Mesenteric fat pad (tissue), 1 donor: ENCODE data around the gene ST3GAL4. TPM values are rescaled to one million over a fixed set of nuclear protein-coding genes. Genes with fewer than 3 reads are reported as not detected.

Source experiments
- DNase-seq: peaks from one replicate; pipeline ENCODE4 v3.0.0-alpha.2; 2020; ENCODE audit warnings: low spot score
- total RNA-seq: library from RNA; stranded (reverse); fragmentation: NEBNext Ultra II Directional; extraction: Animal tissue kit (Norgen Biotek cat#: 25700); gene quantifications from one replicate; pipeline ENCODE4 v1.2.1, GENCODE V29; 2021
- donor health status: DM: yes; HTN: yes; CAD: no.

The ST3GAL4 gene
- total RNA-seq, 1 donor from 2014 or later = 65.2 TPM

- DNase-seq = no peak
These were observed 26.4 kb upstream of the ST3GAL4 start for GRCh38 chr11:126328938-126329643.

DNA sequence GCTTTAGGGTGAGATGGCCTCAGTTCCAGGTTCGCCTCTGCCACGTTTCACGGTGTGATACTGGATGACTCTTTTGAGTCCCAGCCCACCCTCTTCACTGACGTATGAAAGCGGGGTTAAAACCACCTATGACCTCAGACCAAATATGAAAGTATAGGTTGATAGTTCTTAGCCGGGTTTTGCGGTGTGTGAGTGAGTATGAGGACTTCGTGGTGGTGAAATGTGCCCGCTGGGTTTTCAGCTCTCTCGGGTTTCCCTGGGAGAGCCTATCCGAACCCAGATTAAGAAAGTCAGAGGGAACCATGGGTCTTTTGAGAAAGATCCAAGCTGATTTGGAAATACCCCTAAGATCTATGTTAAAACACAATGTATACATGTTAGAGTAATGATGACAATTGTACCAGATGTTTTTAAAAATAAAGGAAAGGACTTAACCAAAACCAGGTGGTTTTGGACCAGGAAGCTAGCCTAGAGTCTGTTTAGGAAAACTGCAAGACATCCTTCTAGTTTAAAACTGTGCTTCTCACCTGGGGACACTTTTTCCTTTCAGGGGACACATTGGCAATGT is 25.8 kb upstream of the ST3GAL4 start:
- no peak for DNase-seq

- no peak for DNase-seq
These were observed 24.2 kb upstream of the ST3GAL4 start for GRCh38 chr11:126331286-126331685.

DNA sequence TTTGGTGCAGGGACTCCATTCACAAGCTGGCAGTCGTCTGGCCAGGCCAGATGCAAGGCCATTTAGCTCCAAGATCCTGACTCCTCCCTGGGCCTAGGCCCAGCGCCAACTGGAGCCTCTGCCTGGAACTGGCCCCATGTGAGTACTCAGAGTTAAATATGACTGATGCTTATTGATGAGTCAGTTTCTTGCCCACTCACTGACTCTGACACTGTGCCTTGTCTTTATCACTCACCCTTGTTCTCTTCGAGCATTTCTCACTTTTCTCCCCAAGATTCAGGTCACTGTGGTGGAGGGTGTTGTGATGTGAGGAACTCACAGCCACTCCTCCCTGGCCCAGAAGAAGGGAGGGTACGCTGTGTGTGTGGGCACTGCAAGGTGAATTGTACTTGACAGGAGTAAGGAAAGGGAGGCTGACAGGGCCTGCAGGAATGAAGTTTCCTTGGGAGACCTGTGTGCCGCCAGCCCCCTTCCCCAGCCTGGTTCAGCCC is 23.2 kb upstream of the ST3GAL4 start:
- DNase-seq = no peak

DNA sequence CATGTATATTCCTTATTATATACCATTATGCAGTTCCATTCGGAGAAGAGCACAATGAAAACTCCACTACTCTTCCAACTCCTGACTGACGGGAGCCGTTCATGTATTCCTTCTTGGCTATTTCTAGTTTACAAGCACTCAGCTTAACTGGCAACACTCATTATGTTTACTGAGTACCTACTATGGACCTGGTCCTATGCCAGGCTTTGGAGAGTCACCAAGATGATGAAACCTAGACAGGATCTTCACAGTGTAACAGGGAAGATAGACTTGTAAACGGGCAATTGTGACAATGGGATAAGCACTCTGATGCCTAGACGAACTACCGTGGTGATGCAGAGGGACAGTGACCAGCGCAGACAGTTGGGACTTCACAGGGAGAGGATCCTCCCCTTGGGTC is 22.3 kb upstream of the ST3GAL4 start:
- no peak for DNase-seq

DNA sequence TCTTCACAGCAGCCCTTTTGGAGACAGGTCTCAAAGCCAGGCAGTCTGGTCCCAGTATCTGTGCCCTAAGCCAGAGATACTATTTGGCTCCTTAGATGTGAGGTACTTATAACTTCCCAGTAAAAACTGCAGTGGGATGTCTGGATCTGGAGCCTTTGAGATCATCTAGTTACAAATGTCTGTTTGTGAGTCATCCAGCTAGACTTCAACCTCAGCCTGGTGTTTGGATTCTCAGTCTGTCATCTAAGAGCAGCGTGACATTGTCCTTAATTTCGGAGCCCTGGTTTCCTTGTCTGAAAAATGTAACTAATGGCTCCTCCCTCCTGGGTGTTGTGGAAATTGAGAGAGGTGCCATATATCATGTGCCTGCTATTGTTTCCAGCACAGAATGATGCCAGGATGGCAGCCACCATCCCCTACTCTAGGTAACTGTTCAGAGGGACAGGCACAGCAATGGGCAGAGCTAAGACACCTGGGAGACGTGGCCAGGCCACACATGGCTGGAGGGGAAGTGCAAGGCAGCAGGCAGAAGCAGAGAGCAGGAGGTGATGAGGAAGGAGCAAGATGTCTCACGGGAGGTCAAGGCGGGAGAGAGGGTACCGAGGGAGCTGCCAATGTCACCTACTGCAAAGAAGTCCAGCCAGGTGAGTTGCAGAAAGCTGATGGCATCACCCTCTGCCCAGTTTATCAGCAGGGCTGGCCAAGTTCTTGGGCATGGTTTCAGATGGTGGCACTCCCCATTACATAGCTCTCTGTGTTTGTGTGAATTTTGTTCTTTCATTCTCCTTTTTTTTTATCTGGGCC is 20.6 kb upstream of the ST3GAL4 start:
- no peak for DNase-seq

DNA sequence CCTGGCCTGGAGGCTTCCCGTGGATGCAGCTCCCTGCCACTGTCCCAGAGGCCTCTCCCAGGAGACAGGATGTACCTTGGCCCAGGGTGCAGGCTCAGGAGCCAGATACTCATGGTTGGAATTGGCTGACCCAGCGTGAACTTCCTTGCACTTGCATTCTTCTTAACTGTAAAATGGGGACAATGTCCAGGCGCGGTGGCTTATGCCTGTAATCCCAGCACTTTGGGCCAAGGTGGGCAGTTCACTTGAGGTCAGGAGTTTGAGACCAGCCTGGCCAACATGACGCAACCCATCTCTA is 20.1 kb upstream of the ST3GAL4 start:
- no peak for DNase-seq

GRCh38 chr11:126336138-126336541 is 19.3 kb upstream of the ST3GAL4 start:
- DNase-seq = no peak

DNA sequence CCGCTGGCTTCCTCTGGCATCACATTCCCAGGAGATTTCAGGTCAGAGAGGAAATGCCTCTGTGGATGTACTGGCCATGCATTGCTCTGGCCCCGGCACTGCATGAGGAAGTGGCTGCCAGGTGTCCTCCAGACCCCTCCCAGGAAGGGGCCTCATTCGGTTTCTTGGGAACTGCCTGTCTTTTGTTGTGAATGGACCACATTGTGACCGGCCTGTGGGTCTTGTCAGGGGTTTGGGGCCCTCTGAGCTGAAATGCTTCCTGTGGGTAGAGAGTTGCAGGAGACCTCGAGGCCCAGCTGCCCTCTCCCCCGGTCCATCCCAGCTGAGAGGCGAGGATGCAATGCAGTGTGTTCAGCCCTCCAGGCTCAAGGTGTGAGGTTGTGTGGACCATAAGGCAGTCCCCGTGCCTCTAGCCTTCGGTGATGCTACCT is 18.8 kb upstream of the ST3GAL4 start:
- DNase-seq = no peak

DNA sequence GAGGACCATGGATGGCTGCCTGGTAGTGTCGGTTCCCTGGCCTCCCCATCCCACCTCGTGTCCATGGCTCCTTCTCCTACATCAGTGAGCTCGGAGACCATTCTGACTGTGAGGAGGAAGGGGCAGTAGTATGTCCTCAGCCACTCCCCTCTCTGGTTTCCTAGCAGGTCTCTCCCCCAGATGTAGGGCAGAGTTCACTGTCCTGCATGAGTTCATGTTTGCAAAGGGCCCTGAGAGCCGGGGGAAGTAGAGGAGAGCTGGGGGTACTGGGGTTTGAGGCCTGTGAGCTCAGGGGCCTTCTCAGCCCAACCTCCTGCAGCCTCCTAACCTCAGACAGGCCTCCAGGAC is 18.4 kb upstream of the ST3GAL4 start:
- DNase-seq = no peak

- no peak for DNase-seq
These were observed 17.8 kb upstream of the ST3GAL4 start for GRCh38 chr11:126337474-126338241.

DNA sequence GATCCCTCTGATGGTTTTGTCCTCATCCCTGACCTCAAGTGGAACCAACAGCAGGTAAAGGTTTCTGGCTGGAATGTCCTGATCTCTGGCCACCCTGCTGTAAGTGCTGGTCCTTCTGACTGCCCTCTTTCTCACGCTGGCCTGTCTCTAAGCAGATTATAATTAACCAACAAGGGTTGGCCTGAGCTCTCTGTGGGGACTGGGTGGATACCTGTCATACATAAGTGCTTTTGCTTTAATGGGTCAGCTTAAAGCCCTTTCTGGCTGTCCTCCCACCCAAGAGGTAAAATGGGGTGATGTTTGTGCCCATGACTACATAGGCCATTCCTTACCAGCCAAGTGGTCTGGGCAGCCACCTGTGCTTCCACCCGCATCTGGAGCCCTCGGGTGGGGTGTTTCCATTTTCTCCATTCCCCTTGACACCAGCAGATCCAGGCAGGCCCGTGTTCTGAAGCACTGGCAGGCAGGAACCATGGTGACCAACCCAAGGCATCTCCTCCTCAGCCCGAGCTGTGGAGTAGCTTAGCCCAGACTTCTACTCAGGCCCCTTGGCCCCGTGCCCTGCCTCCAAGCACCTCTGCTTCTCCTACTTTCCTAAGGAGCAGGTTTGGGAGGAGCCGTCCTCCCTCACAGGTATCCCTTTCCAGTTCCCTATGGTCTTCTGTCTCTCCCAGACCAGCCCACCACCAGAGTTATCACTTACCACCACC is 17.0 kb upstream of the ST3GAL4 start:
- DNase-seq = no peak

DNA sequence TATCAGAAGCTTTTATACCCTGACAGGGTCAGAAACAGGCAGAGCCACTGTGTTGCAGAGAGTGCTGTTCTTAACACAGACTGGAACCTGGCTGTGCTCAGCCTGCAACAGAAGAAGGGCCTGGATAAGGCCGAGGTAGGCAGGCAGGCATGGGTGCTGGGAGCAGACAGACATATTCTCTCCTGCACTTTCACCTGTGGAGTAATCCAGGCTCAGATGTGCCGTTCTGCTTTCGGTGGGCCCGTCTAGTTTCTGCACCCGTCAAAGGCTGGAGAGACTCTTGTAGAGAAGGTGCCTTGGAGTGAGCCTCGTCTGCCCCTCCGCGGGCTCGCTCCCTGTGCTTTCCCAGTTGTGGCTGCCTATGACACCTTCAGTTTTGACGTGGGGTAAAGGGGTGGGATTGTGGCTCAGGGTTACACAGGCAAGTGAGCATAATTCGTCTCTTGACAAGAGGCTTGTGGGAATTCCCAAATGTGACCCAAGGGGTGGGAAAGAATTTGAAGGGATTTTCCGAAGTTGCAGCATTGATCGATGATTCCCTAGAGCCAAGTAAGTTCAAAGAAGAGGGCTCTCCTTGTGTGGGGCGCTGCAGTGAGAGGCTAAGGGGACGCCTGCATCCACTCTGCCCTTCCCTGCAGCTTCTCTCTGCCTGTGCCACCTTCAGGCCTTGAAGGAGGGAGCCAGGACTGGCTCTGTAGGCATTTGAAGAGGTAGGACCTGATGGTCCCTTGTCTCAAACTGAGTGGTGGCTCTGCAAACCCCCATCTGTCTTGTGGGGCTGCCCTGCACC is 16.2 kb upstream of the ST3GAL4 start:
- no peak for DNase-seq

DNA sequence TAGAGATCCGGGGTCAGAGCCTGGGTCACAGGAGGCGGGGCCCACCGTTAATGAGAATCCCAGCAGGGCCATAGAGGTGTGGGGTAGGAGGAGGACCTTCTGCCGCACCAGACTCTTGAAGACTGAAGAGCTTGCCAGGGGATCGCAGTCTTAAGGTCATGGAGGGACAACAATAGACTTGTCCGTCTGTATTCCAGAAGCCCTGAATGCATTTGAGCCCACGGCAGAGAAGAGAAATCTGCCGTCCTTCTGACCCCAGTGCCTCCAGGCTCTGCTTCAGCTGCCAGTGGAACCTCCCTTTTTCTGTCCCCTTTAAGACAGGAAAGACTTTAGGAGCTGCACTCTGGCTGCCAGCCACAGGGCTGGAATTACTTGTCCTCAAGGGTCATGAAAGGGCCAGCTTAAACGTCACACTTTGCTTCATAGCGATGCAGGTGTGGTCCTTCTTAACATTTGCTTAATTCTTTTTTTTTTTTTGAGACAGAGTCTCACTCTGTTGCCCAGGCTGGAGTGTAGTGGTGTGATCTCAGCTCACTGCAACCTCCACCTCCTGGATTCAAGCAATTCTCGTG is 15.5 kb upstream of the ST3GAL4 start:
- no peak for DNase-seq

GRCh38 chr11:126340960-126341606 is 14.4 kb upstream of the ST3GAL4 start:
- DNase-seq = no peak

- DNase-seq = no peak
These were observed 13.7 kb upstream of the ST3GAL4 start for GRCh38 chr11:126341760-126342161.

- no peak for DNase-seq
These were observed 12.4 kb upstream of the ST3GAL4 start for GRCh38 chr11:126343051-126343450.

DNA sequence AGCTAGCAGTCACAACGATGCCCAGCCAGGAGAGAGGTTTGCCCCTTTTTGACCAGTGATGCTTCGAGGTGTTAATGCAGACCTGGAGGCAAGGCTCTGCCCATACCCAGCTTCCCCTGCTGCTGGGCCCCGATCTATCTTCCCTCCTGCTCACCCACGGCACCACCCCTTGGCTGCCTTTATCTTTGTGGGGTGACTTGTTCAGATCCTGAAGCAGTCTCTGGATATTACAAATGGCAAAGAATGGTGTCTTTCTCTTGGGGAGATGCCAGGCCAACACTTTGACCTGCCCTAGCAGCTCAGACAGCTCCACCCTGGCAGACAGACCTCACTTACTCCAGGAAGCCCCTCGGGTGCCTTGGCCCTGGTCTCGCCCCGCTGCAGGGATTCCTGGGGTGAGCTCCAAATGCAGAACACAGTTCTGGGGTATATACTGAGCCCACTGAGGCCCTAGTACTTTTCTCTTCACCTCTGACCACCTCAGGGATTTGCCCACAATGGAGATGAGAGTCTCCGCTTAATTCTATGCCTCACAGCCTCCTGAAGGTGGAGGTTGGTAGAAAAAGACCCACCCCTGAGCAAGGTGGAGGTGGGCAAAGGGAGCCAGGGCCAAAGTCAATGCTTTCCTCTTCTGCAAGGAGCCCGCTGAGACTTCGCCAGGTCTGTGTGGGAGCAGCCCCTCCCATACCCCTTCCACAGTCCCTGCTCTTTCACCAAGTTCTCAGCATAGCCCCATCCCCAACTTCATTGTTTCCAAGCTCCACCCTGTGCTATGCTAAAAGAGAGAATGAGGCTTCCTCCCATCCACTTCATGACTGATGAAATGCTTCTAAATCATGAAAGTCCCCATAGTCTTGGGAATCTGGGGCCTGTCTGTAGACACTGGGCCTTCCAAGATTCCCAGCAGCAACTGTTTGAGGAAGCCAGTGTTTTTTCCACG is 11.1 kb upstream of the ST3GAL4 start:
- no peak for DNase-seq
